HG03457 (cell line): ENCODE measurements around the gene PLD5.
A peak's percentile ranks its signal among the peaks of the same experiment; 100 is the strongest.
"Not testable (repeated sequence)": the region's sequence is repeated elsewhere in the genome, so short reads cannot be mapped to it uniquely, and the experiment has no call there.

Experiments used
- ATAC-seq: cut with Tn5 transposase; IDR thresholded peaks from one replicate; pipeline ENCODE4 v1.9.1; 2021; ENCODE audit warnings: moderate number of reproducible peaks; ENCODE audit not compliant: unreplicated experiment

PLD5 gene

DNA sequence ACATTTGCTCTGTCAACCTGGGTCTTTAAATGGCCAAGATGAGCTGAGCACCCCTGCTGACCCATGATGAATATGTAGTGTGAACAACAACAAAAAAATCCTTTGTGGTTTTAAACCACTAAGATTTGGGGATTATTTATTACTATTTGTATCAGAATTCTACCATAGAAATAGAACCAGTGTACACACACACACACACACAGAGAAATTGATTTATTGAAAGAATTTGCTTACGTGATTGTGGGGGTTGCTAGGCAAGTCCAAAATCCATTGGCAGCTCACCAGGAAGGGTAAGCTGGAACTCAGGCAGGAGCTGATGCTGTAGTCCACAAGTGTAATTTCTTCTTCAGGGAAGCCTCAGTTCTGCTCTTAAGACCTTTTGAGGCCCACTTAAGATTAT, 443.1 kb downstream of the PLD5 start:
- ATAC-seq, result no peak

DNA sequence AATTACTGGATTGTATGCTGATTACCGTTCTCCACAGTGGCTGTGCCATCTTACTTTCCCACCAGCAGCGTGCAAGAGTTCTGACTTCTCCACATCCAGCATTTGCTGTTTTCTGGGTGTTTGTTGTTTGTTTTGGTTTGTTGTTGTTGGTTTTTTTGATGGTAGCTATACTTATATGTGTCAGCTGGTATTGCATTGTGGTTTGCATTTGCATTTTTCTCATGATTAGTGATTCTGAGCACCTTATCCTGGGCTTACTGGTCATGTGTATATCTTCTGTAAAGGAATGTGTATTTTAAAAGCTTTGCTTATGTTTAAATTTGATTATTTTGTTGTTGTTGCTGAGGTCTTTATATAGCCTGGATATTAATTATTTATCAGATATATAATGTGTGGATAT, 458.7 kb downstream of the PLD5 start:
- ATAC-seq, result no peak

DNA sequence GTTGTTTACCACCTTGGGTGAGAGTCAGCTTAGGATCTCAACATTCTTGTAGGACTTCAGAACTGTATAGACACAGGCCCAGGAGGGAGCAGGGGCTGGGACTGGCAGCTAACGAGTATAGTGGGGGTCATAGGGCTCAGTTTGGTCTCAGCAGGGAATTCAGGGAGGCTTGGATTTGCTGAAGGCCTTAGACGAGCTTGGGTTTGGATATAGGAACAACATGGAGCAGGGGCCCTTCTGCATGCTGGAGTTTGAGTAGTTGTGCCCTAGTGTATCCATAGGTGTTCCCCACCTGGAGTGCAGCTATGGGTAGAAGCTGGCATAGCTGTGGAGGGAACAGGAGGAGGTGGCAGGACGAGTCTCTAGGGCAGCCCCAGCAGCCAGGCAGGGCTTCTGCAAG, 462.2 kb downstream of the PLD5 start:
- ATAC-seq, result no peak

DNA sequence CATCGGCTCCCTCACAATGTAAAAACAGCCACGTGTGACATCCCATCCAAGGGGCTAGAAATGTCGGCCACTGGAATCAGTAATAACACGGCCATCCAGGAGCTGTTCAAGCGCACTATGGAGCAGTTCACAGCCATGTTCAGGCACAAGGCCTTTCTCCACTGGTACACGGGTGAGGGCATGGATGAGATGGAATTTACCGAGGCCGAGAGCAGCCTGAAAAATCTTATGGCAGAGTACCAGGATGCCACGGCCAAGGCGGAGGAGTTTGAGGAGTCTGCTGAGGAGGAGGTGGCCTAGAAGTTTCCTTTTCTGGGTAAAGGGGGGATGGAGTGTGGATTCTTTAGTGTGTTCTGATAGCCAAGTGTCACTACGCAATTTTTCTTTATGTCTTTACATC, 464.5 kb downstream of the PLD5 start:
- no peak for ATAC-seq

DNA sequence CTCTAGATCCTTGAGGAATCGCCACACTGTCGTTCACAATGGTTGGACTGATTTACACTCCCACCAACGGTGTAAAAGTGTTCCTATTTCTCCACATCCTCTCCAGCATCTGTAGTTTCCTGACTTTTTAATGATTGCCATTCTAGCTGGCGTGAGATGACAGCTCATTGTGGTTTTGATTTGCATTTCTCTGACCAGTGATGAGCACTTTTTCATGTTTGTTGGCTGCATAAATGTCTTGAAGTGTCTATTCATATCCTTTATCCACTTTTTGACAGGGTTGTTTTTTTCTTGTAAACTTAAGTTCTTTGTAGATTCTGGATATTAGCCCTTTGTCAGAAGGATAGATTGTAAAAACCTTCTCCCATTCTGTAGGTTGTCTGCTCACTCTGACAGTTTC, 465.9 kb downstream of the PLD5 start:
- peak; percentile 92 for ATAC-seq

DNA sequence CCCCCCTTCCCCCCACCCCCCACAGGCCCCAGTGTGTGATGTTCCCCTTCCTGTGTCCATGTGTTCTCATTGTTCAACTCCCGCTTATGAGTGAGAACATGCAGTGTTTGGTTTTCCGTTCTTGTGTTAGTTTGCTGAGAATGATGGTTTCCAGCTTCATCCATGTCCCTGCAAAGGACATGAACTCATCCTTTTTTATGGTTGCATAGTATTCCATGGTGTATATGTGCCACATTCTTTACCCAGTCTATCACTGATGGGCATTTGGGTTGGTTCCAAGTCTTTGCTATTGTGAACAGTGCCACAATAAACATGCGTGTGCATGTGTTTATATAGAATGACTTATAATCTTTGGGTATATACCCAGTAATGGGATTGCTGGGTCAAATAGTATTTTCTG, 466.3 kb downstream of the PLD5 start:
- not testable (repeated sequence) for ATAC-seq

DNA sequence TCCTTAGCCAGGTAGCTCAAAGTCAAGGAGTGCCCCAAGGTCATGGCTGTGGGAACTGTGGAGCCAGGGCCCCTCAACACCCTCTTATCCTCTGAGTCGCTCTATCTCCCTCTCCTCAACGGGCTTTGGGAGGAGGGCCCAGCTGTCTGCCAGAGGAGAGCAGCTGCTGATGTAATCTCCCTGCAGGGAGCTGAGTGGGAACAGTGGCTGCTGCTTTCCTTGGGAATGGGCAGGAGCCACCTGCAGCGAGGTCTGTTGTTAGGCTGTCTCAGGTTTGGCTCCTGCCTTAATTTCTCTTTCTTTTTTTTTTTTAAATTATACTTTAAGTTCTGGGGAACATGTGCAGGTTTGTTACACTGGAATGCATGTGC, 466.8 kb downstream of the PLD5 start:
- ATAC-seq, result no peak

DNA sequence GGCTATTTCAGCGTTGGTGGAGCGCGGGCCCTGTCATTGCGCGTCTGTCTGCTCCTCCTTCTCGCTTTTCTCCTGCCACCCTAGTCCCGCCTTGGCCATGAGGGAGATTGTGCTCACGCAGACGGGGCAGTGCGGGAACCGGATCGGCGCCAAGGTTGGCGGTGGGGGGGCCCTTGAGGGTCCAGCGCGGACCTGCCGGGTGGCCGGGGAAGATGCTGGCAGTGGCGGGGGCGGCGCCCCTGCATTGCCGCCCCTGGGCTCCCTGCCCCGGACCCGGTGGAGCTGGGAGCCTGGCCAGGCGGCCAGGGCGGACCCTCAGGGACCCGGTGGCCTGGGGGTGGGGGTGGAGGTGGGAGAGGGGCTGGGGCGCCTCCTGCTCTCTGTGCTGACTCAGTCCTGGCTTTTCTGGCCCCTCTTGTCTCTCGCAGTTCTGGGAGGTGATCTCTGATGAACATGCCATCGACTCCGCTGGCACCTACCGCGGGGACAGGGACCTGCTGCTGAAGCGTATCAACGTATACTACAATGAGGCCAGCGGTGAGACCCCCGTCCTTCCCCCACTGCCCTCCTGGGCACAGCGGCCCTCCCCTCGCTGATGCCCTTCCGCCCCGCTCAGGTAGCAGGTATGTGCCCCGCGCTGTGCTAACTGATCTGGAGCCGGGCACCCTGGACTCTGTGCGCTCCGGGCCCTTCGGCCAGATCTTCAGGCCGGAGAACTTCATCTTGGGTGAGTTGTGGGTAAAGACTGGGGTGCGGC, 467.3 kb downstream of the PLD5 start:
- ATAC-seq, result no peak

DNA sequence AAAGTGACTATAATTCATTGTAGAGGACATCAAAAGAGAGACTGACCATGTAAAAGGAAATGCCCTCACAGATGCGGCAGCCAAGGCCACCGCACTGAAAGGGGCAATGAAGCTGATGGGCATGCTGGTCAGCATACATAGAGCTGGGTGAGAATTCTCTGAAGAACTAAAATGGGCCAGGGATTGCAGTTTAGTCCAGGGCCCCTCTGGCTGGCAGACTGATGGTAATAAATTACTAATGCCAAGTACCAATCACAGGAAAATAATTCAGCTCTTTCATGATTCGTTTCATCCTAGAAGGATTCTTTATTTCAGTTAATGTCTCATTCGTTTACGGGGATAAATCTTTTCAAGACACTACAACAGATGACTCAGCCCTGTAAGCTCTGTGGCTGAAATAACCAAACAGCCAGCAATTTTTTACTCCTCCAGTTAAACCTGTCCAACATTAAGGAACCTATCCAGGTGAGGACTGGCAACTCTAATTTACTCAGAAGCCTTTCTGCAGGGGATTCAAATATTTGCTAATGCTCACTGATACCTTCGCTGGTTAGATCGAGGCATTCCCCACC, 468.7 kb downstream of the PLD5 start:
- no peak for ATAC-seq

DNA sequence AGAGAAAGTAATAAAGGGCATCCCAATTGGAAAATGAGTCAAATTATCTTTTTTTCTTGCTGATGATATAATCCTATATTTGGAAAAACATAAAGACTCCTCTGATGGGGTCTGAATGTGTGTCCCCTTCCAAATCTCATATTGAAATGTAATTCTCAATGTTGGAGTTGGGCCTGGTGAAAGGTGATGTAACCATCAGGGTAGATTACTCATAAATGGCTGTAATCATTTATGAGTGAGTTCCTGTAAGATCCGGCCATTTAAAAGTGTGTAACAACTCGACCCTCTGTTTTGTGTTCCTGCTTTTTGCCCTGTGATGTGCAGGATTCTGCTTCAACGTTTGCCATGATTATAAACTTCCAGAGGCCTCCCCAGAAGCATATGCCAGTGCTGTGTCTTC, 481.3 kb downstream of the PLD5 start:
- no peak for ATAC-seq

DNA sequence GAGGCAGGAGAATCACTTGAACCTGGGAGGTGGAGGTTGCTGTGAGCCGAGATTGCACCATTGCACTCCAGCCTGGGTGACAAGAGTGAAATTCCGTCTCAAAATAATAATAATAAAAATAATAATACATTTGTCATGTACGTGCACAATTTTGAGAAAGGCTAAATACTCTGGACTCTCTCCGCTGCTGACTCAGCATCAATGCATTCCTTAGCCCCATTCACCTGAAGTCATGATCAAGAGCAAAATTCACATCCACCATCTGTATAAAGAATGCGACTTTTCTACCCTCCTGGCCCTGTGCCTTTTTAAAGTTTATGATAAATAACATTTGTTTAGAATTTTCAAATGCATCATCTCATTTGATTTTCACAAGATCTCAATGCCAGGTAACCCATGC, 490.1 kb downstream of the PLD5 start:
- no peak for ATAC-seq

DNA sequence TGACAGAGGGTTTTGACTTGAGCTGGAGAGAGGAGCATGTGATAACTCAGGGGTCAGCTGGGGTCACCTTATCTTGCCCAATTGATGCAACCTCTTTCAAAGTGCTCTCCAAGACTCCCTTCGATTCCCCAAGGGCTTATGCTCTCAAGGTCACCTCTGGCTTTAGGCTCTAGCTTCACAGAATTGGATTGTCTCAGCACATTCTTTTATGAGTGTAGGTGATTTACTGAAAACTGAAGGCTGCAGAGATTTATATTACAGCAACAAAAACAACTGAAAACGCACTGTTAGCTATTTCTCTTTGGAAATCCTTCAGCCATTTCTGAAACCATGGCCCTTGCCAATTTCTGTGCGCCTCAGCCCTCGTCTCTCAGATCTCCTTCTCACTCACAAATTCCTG, 491.1 kb downstream of the PLD5 start:
- ATAC-seq, result no peak
